Lower lobe of right lung (tissue), 2 donors: ENCODE measurements around the gene MICU1. TPM values are rescaled to one million over a fixed set of nuclear protein-coding genes. Genes with fewer than 3 reads are reported as not detected.

Experiments
- ATAC-seq, 2 donors: fragments of 200-7000 bp; cut with Tn5 transposase; one replicate each; pipeline ENCODE4 v1.9.1; 2020 to 2022; ENCODE audit warnings: mild to moderate bottlenecking in 2 of 2, moderate library complexity in 2 of 2
- DNase-seq: peaks from one replicate; pipeline ENCODE4 v3.0.0-alpha.2; 2020
- H3K27ac ChIP-seq: fragments of 200-600 bp; one replicate; pipeline ENCODE4 v1.8.0; 2022
- H3K27me3 ChIP-seq: fragments of 200-600 bp; one replicate; pipeline ENCODE4 v1.8.0; 2022; ENCODE audit warnings: low read depth
- H3K36me3 ChIP-seq: fragments of 200-600 bp; one replicate; pipeline ENCODE4 v1.8.0; 2022; ENCODE audit warnings: mild to moderate bottlenecking
- H3K4me1 ChIP-seq: fragments of 200-600 bp; one replicate; pipeline ENCODE4 v1.8.0; 2022
- H3K4me3 ChIP-seq: fragments of 200-600 bp; one replicate; pipeline ENCODE4 v1.8.0; 2022; ENCODE audit warnings: mild to moderate bottlenecking
- H3K9me3 ChIP-seq: fragments of 200-600 bp; one replicate; pipeline ENCODE4 v1.8.0; 2022
- intact Hi-C: fragments of 100-400 bp; cut with DNase I; formaldehyde crosslinking; loops from one replicate; pipeline ENCODE4 v1.11.0; 2022
- total RNA-seq: library from RNA; stranded (reverse); fragmentation: NEBNext Ultra II Directional; extraction: Animal tissue kit (Norgen Biotek cat#: 25700); gene quantifications from one replicate; pipeline ENCODE4 v1.2.1, GENCODE V29; 2021
- TF ChIP-seq, protein P1 (sequence below): fragments of 200-600 bp; IDR thresholded peaks from one replicate; pipeline ENCODE4 v1.8.0; 2022; ENCODE audit warnings: antibody characterized with exemption, mild to moderate bottlenecking
- donor health status: DM: no; HTN: yes; CAD: no; lungs with severe emphysema.

The MICU1 gene
- total RNA-seq, 1 donor from 2014 or later: 57.1 TPM

DNA sequence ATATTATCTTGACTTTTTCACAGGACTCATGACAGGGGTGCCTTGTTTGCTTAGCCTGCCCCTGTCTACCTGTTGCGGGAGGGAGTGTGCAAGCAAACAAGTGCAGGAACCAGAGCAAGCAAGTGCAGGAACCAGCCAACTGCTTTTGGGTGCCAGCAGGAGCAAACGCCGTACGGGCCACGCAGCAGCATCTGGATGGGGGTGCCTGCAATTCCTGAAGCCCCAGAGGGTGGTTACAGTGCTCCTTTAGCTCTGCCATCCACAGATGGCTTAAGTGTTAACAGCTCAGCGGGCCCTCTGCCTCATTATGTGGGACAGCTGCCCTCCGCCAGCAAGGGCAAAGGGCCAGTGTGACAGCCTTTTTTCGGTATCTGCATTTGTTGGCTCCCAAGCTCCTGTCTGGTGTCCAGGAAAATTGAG, 83.5 kb downstream of the MICU1 start:
- H3K36me3 ChIP-seq: no peaks in the 10 kb centered on the region
- intact Hi-C loops: no loop called here
- no peaks in the 10 kb centered on the region for H3K4me1 ChIP-seq
- TF ChIP-seq, protein P1, sequence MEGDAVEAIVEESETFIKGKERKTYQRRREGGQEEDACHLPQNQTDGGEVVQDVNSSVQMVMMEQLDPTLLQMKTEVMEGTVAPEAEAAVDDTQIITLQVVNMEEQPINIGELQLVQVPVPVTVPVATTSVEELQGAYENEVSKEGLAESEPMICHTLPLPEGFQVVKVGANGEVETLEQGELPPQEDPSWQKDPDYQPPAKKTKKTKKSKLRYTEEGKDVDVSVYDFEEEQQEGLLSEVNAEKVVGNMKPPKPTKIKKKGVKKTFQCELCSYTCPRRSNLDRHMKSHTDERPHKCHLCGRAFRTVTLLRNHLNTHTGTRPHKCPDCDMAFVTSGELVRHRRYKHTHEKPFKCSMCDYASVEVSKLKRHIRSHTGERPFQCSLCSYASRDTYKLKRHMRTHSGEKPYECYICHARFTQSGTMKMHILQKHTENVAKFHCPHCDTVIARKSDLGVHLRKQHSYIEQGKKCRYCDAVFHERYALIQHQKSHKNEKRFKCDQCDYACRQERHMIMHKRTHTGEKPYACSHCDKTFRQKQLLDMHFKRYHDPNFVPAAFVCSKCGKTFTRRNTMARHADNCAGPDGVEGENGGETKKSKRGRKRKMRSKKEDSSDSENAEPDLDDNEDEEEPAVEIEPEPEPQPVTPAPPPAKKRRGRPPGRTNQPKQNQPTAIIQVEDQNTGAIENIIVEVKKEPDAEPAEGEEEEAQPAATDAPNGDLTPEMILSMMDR: no peak
- H3K4me3 ChIP-seq: no peak overlapping the region
- no peak overlapping the region for H3K27ac ChIP-seq
- no peaks in the 10 kb centered on the region for H3K27me3 ChIP-seq
- peaks cover 11% of the 10 kb centered on the region for H3K9me3 ChIP-seq
- ATAC-seq (no peak), DNase-seq (no peak)

DNA sequence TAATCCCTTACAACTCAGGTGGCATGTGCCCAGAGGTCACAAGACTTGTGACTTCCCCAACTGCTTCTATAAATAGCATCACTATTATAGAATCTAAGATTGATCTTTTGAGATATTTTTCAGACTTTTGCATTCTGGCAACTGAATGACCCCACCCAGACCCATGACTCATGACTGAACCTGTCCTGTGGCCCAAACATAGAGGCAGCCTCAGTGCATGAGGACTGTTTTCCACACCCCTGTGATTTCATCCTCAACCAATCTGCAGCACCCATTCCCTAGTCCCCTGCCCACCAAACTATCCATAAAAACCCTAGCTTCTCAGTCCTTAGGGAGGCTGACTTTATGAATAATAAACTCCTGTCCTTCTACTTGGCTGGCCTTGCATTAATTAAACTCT, 84.5 kb downstream of the MICU1 start:
- no peak overlapping the region for H3K4me3 ChIP-seq
- intact Hi-C loops: no loop called here

DNA sequence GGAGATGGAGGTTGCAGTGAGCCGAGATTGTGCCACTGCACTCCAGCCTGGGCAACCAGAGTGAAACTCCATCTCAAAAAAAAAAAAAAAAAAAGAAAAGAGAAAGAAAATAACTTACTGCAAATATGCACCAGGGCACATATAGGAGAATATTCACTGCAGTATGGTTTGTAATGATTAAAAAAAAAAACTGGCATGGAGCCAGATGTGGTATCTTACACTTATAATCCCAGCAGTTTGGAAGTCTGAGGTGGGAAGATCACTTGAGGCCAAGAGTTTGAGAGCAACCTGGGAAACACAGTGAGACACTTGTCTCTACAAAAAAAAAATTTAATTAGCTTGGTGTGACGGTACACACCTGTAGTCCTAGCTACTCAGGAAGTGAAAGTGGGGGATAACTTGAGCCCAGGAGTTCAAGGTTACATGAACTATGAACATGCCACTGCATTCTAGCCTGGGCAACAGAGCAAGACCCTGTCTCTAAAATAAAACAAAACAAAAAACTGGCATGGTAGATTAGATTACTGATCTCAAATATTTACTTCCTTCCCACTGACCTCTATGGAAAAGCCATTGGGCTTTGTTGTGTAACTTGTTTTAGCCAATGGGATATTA, 85.6 kb downstream of the MICU1 start:
- H3K4me3 ChIP-seq: no peak overlapping the region
- intact Hi-C loops: no loop called here

More for the DNA sequence above, 84.5 kb downstream of the MICU1 start:
- Histone ChIP-seq H3K4me1 (no peaks in the 10 kb centered on the region), H3K27me3 (no peaks in the 10 kb centered on the region), H3K9me3 (peaks cover 11% of the 10 kb centered on the region), H3K36me3 (no peaks in the 10 kb centered on the region), H3K27ac (no peak overlapping the region)
- no peak for ATAC-seq
- TF ChIP-seq, protein P1: no peak
- DNase-seq: no peak

DNA sequence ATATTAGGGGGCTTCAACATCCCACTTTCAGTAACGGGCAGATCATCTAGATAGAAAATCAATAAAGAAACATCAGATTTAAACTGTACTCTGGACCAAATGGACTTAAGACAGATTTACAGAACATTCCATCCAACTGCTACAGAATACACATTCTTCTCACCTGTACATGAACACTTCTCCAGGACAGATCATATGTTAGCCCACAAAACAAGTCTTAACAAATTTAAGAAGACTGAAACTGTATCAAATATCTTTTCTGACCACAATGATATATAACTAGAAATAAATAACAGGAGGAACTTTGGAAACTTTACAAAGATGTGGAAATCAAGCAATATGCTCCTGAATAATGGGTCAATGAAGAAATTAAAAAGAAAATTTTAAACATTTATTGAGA, 86.7 kb downstream of the MICU1 start:
- ATAC-seq (no peak), DNase-seq (no peak)
- Histone ChIP-seq H3K9me3 (peaks cover 11% of the 10 kb centered on the region), H3K4me1 (no peaks in the 10 kb centered on the region), H3K27ac (no peak overlapping the region), H3K27me3 (no peaks in the 10 kb centered on the region), H3K4me3 (no peak overlapping the region), H3K36me3 (no peaks in the 10 kb centered on the region)
- intact Hi-C loops: no loop called here
- TF ChIP-seq, protein P1: no peak

More for the DNA sequence above, 85.6 kb downstream of the MICU1 start:
- no peak for DNase-seq
- H3K27ac ChIP-seq: no peak overlapping the region
- H3K4me1 ChIP-seq: no peaks in the 10 kb centered on the region
- TF ChIP-seq, protein P1: no peak
- no peaks in the 10 kb centered on the region for H3K27me3 ChIP-seq
- H3K36me3 ChIP-seq: no peaks in the 10 kb centered on the region
- peaks cover 11% of the 10 kb centered on the region for H3K9me3 ChIP-seq
- no peak for ATAC-seq

DNA sequence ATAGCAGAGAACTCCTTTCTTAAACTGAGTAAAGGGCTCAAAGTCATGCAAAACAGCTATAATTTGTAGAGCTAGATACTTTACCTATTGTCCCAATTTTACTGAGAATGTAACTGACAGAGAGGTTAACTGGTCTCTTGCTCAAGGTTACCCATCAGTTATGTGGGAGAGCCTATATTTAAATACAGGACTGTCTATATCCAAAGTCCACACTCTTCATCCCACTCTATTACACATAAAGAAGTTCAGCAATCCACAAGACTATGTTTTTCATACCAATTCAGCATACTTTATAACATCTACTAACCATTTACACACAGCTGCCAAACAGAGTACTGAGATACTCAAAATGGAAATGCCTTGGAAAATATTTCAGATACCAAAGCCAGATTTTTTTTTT, 100.2 kb downstream of the MICU1 start:
- Histone ChIP-seq H3K9me3 (no peaks in the 10 kb centered on the region), H3K27me3 (no peaks in the 10 kb centered on the region), H3K4me3 (no peak overlapping the region), H3K27ac (no peak overlapping the region), H3K4me1 (no peaks in the 10 kb centered on the region), H3K36me3 (no peaks in the 10 kb centered on the region)
- intact Hi-C loops: no loop called here
- ATAC-seq (no peak), DNase-seq (no peak)
- TF ChIP-seq, protein P1: no peak
